HEK293 (cell line): ENCODE data around the gene THOP1.

Experiments
- GLIS1 ChIP-seq: fragments of 450-650 bp; formaldehyde crosslinking; IDR thresholded peaks from 2 replicates; pipeline ENCODE4 v1.5.1; 2016; ENCODE audit warnings: missing biosample characterization, missing genetic modification characterization
- KLF8 ChIP-seq: fragments of 450-650 bp; formaldehyde crosslinking; IDR thresholded peaks from 2 replicates; pipeline ENCODE4 v1.5.1; 2016; ENCODE audit warnings: missing biosample characterization, missing genetic modification characterization
- REPIN1 ChIP-seq: fragments of 450-650 bp; formaldehyde crosslinking; IDR thresholded peaks from 2 replicates; pipeline ENCODE4 v1.5.1; 2017; ENCODE audit warnings: missing biosample characterization, missing genetic modification characterization, low read depth
- WT1 ChIP-seq: fragments of 450-650 bp; formaldehyde crosslinking; IDR thresholded peaks from 2 replicates; pipeline ENCODE4 v1.5.1; 2016; ENCODE audit warnings: missing biosample characterization, missing genetic modification characterization
- YY1 ChIP-seq: fragments of 450-650 bp; formaldehyde crosslinking; IDR thresholded peaks from 2 replicates; pipeline ENCODE4 v1.5.1; 2018; ENCODE audit warnings: missing biosample characterization, missing genetic modification characterization
- ZBTB1 ChIP-seq: fragments of 450-650 bp; formaldehyde crosslinking; IDR thresholded peaks from 2 replicates; pipeline ENCODE4 v1.5.1; 2016; ENCODE audit warnings: missing biosample characterization, missing genetic modification characterization
- ZBTB17 ChIP-seq: fragments of 450-650 bp; formaldehyde crosslinking; IDR thresholded peaks from 2 replicates; pipeline ENCODE4 v1.5.1; 2016; ENCODE audit warnings: missing biosample characterization, missing genetic modification characterization
- ZBTB20 ChIP-seq: fragments of 450-650 bp; formaldehyde crosslinking; IDR thresholded peaks from 2 replicates; pipeline ENCODE4 v1.5.1; 2016; ENCODE audit warnings: missing biosample characterization, missing genetic modification characterization
- ZBTB21 ChIP-seq: fragments of 450-650 bp; formaldehyde crosslinking; IDR thresholded peaks from 2 replicates; pipeline ENCODE4 v1.5.1; 2017; ENCODE audit warnings: missing biosample characterization, missing genetic modification characterization
- ZEB2 ChIP-seq: fragments of 450-650 bp; formaldehyde crosslinking; IDR thresholded peaks from 2 replicates; pipeline ENCODE4 v1.5.1; 2016; ENCODE audit warnings: missing biosample characterization, missing genetic modification characterization
- ZNF138 ChIP-seq: fragments of 450-650 bp; formaldehyde crosslinking; IDR thresholded peaks from 2 replicates; pipeline ENCODE4 v1.5.1; 2016; ENCODE audit warnings: missing biosample characterization, missing genetic modification characterization, borderline replicate concordance
- ZNF140 ChIP-seq: fragments of 450-650 bp; formaldehyde crosslinking; IDR thresholded peaks from 2 replicates; pipeline ENCODE4 v1.5.1; 2016; ENCODE audit warnings: missing biosample characterization, missing genetic modification characterization
- ZNF16 ChIP-seq: fragments of 450-650 bp; formaldehyde crosslinking; IDR thresholded peaks from 2 replicates; pipeline ENCODE4 v1.5.1; 2016; ENCODE audit warnings: low read depth, missing biosample characterization, missing genetic modification characterization
- ZNF24 ChIP-seq: fragments of 450-650 bp; formaldehyde crosslinking; IDR thresholded peaks from 2 replicates; pipeline ENCODE4 v1.5.1; 2016; ENCODE audit warnings: missing biosample characterization, missing genetic modification characterization
- ZNF311 ChIP-seq: fragments of 450-650 bp; formaldehyde crosslinking; IDR thresholded peaks from 2 replicates; pipeline ENCODE4 v1.5.1; 2017; ENCODE audit warnings: missing biosample characterization, missing genetic modification characterization, borderline replicate concordance
- ZNF416 ChIP-seq: fragments of 450-650 bp; formaldehyde crosslinking; IDR thresholded peaks from 2 replicates; pipeline ENCODE4 v1.5.1; 2016; ENCODE audit warnings: missing biosample characterization, missing genetic modification characterization
- ZNF48 ChIP-seq: fragments of 450-650 bp; formaldehyde crosslinking; IDR thresholded peaks from 2 replicates; pipeline ENCODE4 v1.5.1; 2016; ENCODE audit warnings: missing biosample characterization, missing genetic modification characterization
- ZNF623 ChIP-seq: fragments of 450-650 bp; formaldehyde crosslinking; IDR thresholded peaks from 2 replicates; pipeline ENCODE4 v1.5.1; 2016; ENCODE audit warnings: missing biosample characterization, missing genetic modification characterization
- ZSCAN16 ChIP-seq: fragments of 450-650 bp; formaldehyde crosslinking; IDR thresholded peaks from 2 replicates; pipeline ENCODE4 v1.5.1; 2016; ENCODE audit warnings: missing biosample characterization, missing genetic modification characterization
- TF ChIP-seq, protein P1 (sequence below): IDR thresholded peaks from 2 replicates; pipeline ENCODE4 v1.6.1; 2011; ENCODE audit warnings: mild to moderate bottlenecking, low read depth, low read length, borderline replicate concordance
- TF ChIP-seq, protein P2 (sequence below): fragments of 450-650 bp; formaldehyde crosslinking; IDR thresholded peaks from 2 replicates; pipeline ENCODE4 v1.5.1; 2016; ENCODE audit warnings: missing biosample characterization, missing genetic modification characterization
- TF ChIP-seq, protein P3 (sequence below): fragments of 450-650 bp; formaldehyde crosslinking; IDR thresholded peaks from 2 replicates; pipeline ENCODE4 v1.5.1; 2017; ENCODE audit warnings: missing biosample characterization, missing genetic modification characterization
- TF ChIP-seq, protein P4 (sequence below): fragments of 450-650 bp; formaldehyde crosslinking; IDR thresholded peaks from 2 replicates; pipeline ENCODE4 v1.5.1; 2016; ENCODE audit warnings: missing biosample characterization, missing genetic modification characterization
- TF ChIP-seq, protein P5 (sequence below): fragments of 450-650 bp; IDR thresholded peaks from 2 replicates; pipeline ENCODE4 v1.5.1; 2018; ENCODE audit warnings: missing biosample characterization, missing genetic modification characterization
- TF ChIP-seq, protein P6 (sequence below): fragments of 450-650 bp; formaldehyde crosslinking; IDR thresholded peaks from 2 replicates; pipeline ENCODE4 v1.5.1; 2016; ENCODE audit warnings: missing biosample characterization, missing genetic modification characterization
- TF ChIP-seq, protein P7 (sequence below): fragments of 450-650 bp; formaldehyde crosslinking; IDR thresholded peaks from 2 replicates; pipeline ENCODE4 v1.5.1; 2016; ENCODE audit warnings: missing biosample characterization, missing genetic modification characterization
- TF ChIP-seq, protein P8 (sequence below): fragments of 450-650 bp; formaldehyde crosslinking; IDR thresholded peaks from 2 replicates; pipeline ENCODE4 v1.5.1; 2016; ENCODE audit warnings: missing biosample characterization, missing genetic modification characterization

THOP1 gene

DNA sequence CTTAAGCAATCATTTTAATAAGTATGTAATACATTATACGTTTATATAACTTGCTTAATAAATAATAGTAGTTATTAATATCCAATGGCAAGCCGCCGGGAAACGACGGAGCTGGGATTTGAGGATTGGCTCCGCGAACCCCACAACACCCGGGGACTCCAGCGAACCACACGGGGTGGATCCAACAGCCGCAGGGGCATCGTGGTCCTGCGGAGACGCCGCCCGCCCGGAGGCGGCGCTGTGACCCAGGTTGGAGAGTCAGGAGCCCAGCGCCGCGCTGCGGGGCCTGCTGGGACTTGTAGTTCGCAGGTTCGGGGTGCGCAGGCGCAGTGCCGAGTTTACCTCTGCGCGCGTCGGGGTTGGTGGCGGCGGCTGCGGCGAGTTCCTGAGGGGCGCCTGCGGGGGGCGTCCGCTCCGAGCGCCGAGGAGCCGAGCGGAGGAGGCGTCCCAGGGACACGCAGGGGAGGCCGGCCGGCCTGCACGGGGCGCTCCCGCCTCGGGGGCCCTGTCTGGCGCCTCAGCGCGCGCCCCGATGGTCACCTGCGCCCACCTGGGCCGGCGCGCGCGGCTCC lies 34.3 kb downstream of the THOP1 start, which contains the start of gene ZNF554 (continued):
- no peak for TF ChIP-seq REPIN1 (tag by site-specific recombination)
- TF ChIP-seq, protein P1, sequence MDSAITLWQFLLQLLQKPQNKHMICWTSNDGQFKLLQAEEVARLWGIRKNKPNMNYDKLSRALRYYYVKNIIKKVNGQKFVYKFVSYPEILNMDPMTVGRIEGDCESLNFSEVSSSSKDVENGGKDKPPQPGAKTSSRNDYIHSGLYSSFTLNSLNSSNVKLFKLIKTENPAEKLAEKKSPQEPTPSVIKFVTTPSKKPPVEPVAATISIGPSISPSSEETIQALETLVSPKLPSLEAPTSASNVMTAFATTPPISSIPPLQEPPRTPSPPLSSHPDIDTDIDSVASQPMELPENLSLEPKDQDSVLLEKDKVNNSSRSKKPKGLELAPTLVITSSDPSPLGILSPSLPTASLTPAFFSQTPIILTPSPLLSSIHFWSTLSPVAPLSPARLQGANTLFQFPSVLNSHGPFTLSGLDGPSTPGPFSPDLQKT = no peak
- TF ChIP-seq ZNF140 = no peak
- TF ChIP-seq ZNF16 (tag by site-specific recombination) = no peak
- TF ChIP-seq, protein P2, sequence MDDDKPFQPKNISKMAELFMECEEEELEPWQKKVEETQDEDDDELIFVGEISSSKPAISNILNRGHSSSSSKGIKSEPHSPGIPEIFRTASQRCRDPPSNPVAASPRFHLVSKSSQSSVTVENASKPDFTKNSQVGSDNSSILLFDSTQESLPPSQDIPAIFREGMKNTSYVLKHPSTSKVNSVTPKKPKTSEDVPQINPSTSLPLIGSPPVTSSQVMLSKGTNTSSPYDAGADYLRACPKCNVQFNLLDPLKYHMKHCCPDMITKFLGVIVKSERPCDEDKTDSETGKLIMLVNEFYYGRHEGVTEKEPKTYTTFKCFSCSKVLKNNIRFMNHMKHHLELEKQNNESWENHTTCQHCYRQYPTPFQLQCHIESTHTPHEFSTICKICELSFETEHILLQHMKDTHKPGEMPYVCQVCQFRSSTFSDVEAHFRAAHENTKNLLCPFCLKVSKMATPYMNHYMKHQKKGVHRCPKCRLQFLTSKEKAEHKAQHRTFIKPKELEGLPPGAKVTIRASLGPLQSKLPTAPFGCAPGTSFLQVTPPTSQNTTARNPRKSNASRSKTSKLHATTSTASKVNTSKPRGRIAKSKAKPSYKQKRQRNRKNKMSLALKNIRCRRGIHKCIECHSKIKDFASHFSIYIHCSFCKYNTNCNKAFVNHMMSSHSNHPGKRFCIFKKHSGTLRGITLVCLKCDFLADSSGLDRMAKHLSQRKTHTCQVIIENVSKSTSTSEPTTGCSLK (tag by site-specific recombination) = no peak
- TF ChIP-seq, protein P3, sequence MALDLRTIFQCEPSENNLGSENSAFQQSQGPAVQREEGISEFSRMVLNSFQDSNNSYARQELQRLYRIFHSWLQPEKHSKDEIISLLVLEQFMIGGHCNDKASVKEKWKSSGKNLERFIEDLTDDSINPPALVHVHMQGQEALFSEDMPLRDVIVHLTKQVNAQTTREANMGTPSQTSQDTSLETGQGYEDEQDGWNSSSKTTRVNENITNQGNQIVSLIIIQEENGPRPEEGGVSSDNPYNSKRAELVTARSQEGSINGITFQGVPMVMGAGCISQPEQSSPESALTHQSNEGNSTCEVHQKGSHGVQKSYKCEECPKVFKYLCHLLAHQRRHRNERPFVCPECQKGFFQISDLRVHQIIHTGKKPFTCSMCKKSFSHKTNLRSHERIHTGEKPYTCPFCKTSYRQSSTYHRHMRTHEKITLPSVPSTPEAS (tag by site-specific recombination) = no peak
- TF ChIP-seq, protein P4, sequence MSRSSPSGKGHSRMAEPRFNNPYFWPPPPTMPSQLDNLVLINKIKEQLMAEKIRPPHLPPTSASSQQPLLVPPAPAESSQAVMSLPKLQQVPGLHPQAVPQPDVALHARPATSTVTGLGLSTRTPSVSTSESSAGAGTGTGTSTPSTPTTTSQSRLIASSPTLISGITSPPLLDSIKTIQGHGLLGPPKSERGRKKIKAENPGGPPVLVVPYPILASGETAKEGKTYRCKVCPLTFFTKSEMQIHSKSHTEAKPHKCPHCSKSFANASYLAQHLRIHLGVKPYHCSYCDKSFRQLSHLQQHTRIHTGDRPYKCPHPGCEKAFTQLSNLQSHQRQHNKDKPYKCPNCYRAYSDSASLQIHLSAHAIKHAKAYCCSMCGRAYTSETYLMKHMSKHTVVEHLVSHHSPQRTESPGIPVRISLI (tag by site-specific recombination) = no peak
- TF ChIP-seq ZNF416 (tag by site-specific recombination) = no peak
- TF ChIP-seq, protein P5, sequence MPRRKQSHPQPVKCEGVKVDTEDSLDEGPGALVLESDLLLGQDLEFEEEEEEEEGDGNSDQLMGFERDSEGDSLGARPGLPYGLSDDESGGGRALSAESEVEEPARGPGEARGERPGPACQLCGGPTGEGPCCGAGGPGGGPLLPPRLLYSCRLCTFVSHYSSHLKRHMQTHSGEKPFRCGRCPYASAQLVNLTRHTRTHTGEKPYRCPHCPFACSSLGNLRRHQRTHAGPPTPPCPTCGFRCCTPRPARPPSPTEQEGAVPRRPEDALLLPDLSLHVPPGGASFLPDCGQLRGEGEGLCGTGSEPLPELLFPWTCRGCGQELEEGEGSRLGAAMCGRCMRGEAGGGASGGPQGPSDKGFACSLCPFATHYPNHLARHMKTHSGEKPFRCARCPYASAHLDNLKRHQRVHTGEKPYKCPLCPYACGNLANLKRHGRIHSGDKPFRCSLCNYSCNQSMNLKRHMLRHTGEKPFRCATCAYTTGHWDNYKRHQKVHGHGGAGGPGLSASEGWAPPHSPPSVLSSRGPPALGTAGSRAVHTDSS = no peak
- peak; percentile 69 for TF ChIP-seq GLIS1 (tag by site-specific recombination)
- TF ChIP-seq ZEB2 (tag by site-specific recombination) = peak; percentile 53; the same call in 1 of the 2 replicates
- peak; percentile 55; the same call in 1 of the 2 replicates for TF ChIP-seq YY1
- TF ChIP-seq, protein P6, sequence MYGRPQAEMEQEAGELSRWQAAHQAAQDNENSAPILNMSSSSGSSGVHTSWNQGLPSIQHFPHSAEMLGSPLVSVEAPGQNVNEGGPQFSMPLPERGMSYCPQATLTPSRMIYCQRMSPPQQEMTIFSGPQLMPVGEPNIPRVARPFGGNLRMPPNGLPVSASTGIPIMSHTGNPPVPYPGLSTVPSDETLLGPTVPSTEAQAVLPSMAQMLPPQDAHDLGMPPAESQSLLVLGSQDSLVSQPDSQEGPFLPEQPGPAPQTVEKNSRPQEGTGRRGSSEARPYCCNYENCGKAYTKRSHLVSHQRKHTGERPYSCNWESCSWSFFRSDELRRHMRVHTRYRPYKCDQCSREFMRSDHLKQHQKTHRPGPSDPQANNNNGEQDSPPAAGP (tag by site-specific recombination) = peak; percentile 45; the same call in 1 of the 2 replicates
- TF ChIP-seq, protein P7, sequence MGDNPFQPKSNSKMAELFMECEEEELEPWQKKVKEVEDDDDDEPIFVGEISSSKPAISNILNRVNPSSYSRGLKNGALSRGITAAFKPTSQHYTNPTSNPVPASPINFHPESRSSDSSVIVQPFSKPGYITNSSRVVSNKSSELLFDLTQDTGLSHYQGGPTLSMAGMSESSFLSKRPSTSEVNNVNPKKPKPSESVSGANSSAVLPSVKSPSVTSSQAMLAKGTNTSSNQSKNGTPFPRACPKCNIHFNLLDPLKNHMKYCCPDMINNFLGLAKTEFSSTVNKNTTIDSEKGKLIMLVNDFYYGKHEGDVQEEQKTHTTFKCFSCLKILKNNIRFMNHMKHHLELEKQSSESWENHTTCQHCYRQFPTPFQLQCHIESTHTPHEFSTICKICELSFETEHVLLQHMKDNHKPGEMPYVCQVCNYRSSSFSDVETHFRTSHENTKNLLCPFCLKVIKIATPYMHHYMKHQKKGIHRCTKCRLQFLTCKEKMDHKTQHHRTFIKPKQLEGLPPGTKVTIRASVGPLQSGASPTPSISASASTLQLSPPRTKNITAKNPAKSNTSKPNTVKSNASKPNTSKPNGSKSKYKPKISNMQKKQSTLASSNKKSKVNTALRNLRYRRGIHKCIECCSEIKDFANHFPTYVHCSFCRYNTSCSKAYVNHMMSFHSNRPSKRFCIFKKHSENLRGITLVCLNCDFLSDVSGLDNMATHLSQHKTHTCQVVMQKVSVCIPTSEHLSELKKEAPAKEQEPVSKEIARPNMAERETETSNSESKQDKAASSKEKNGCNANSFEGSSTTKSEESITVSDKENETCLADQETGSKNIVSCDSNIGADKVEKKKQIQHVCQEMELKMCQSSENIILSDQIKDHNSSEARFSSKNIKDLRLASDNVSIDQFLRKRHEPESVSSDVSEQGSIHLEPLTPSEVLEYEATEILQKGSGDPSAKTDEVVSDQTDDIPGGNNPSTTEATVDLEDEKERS (tag by site-specific recombination) = no peak
- no peak for TF ChIP-seq ZSCAN16 (tag by site-specific recombination)
- peak; percentile 77 for TF ChIP-seq KLF8 (tag by site-specific recombination)
- TF ChIP-seq ZBTB1 = no peak
- no peak for TF ChIP-seq ZNF138 (tag by site-specific recombination)
- TF ChIP-seq ZBTB21 (tag by site-specific recombination) = peak; percentile 29; the same call in 1 of the 2 replicates
- no peak for TF ChIP-seq WT1
- TF ChIP-seq ZNF24 (tag by site-specific recombination) = peak; percentile 52; the same call in 1 of the 2 replicates
- TF ChIP-seq ZNF48 (tag by site-specific recombination) = no peak
- peak; percentile 23; the same call in 1 of the 2 replicates for TF ChIP-seq ZBTB20
- TF ChIP-seq, protein P8, sequence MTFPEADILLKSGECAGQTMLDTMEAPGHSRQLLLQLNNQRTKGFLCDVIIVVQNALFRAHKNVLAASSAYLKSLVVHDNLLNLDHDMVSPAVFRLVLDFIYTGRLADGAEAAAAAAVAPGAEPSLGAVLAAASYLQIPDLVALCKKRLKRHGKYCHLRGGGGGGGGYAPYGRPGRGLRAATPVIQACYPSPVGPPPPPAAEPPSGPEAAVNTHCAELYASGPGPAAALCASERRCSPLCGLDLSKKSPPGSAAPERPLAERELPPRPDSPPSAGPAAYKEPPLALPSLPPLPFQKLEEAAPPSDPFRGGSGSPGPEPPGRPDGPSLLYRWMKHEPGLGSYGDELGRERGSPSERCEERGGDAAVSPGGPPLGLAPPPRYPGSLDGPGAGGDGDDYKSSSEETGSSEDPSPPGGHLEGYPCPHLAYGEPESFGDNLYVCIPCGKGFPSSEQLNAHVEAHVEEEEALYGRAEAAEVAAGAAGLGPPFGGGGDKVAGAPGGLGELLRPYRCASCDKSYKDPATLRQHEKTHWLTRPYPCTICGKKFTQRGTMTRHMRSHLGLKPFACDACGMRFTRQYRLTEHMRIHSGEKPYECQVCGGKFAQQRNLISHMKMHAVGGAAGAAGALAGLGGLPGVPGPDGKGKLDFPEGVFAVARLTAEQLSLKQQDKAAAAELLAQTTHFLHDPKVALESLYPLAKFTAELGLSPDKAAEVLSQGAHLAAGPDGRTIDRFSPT (tag by site-specific recombination) = no peak
- peak; percentile 72 for TF ChIP-seq ZBTB17 (tag by site-specific recombination)
- TF ChIP-seq ZNF623 = peak; percentile 10; the same call in 1 of the 2 replicates
- TF ChIP-seq ZNF311 = no peak
